B cell (primary cell): ENCODE measurements around the gene BRD9.

Experiments used
- EZH2 ChIP-seq: IDR thresholded peaks from 2 replicates; pipeline ENCODE4 v1.6.1; 2012; ENCODE audit warnings: borderline replicate concordance, low read depth, mild to moderate bottlenecking, moderate library complexity, low read length; ENCODE audit not compliant: insufficient read depth, poor library complexity, severe bottlenecking
- TF ChIP-seq, protein P1 (sequence below): fragments of 200-600 bp; IDR thresholded peaks from one replicate; pipeline ENCODE4 v1.8.0; 2022; ENCODE audit warnings: antibody characterized with exemption, mild to moderate bottlenecking

DNA sequence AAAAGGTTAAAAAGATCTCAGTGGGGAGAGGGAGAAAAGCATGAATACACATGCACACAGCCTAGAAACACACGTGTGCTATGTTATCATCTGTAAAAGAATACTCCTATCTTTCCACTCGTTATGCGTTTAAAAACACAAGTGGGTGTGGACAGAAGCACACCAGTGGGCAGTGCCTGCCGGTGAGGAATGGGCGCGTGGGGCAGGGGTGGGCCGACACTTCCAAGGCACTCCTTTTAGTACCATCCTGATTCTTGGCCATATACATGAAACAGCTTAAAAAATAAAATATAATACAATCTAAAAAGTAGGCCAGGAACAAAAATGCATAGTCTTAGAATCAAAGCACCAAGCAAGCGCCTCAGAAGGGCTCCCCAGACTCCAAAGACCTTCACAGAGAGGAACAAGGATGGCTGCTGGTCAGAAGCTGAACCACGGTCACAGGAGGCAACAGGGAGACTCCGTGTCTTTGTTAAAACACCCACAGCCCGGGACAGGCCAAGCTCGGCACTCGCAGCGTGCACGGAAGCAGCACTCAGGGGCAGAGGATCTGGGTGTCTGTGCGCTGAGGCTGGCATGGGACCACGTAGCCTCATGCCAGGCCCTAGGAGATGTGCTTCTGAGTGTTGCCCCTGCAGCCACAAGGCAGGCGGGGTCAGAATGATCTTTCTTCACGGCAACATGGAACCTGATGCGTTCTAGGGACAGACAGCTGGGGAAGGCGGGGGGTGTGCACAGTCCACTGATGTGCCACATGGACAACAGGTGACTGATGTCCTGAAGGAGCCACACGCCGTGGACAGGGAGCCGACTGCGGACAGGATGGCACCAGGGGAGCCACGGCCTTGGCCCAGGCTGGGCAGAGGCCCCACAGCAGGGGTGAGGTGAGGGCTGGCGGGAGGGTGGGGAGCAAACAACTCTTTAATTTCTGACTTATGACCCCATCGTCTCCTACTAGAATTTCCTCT is 15.9 kb downstream of the BRD9 start:
- no peak for TF ChIP-seq EZH2
- TF ChIP-seq, protein P1, sequence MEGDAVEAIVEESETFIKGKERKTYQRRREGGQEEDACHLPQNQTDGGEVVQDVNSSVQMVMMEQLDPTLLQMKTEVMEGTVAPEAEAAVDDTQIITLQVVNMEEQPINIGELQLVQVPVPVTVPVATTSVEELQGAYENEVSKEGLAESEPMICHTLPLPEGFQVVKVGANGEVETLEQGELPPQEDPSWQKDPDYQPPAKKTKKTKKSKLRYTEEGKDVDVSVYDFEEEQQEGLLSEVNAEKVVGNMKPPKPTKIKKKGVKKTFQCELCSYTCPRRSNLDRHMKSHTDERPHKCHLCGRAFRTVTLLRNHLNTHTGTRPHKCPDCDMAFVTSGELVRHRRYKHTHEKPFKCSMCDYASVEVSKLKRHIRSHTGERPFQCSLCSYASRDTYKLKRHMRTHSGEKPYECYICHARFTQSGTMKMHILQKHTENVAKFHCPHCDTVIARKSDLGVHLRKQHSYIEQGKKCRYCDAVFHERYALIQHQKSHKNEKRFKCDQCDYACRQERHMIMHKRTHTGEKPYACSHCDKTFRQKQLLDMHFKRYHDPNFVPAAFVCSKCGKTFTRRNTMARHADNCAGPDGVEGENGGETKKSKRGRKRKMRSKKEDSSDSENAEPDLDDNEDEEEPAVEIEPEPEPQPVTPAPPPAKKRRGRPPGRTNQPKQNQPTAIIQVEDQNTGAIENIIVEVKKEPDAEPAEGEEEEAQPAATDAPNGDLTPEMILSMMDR: no peak
